Activated B cell treated with CpG ODN at 0.5 μM for 24 hours (primary cell): Measurements from ENCODE around the gene PET117. TPM values are rescaled to one million over a fixed set of nuclear protein-coding genes. Genes with fewer than 3 reads are reported as not detected.
"Not testable (repeated sequence)": the region's sequence is repeated elsewhere in the genome, so short reads cannot be mapped to it uniquely, and the experiment has no call there.

ENCODE experiments used
- ATAC-seq: fragments of 200-7000 bp; cut with Tn5 transposase; one replicate; pipeline ENCODE4 v1.10.0; 2021; ENCODE audit warnings: low read depth, mild to moderate bottlenecking, moderate library complexity
- CTCF ChIA-PET: fragments of 350-600 bp; sonication (Branson Sonifier 250); formaldehyde crosslinking; loops from one replicate; lab custom pipeline; 2021; ENCODE audit warnings: antibody characterized with exemption; lab: Charles Lee
- POLR2A ChIA-PET: fragments of 350-600 bp; sonication (Branson Sonifier 250); formaldehyde crosslinking; loops from one replicate; lab custom pipeline; 2021; ENCODE audit warnings: antibody characterized with exemption; lab: Charles Lee
- DNase-seq: peaks from one replicate; pipeline ENCODE4 v3.0.0; 2022
- H3K27ac Mint-ChIP-seq: one replicate; pipeline ENCODE4 v1.8.0; 2020; ENCODE audit warnings: mixed read lengths
- H3K27me3 Mint-ChIP-seq: one replicate; pipeline ENCODE4 v1.8.0; 2021; ENCODE audit warnings: mixed read lengths
- H3K36me3 Mint-ChIP-seq: one replicate; pipeline ENCODE4 v1.8.0; 2021; ENCODE audit warnings: low read depth, mixed read lengths
- H3K4me1 Mint-ChIP-seq: one replicate; pipeline ENCODE4 v1.8.0; 2021; ENCODE audit warnings: mixed read lengths
- H3K4me3 Mint-ChIP-seq: one replicate; pipeline ENCODE4 v1.8.0; 2020; ENCODE audit warnings: mild to moderate bottlenecking, mixed read lengths
- H3K9me3 Mint-ChIP-seq: one replicate; pipeline ENCODE4 v1.8.0; 2020; ENCODE audit warnings: mixed read lengths
- intact Hi-C: fragments of 100-400 bp; cut with micrococcal nuclease; formaldehyde crosslinking; loops from one replicate; pipeline ENCODE4 v1.15.1; 2024
- total RNA-seq: library from RNA; stranded (reverse); gene quantifications from 2 replicates; pipeline ENCODE4 v1.2.3, GENCODE V29; 2022
- TF ChIP-seq, protein P1 (sequence below): fragments of 200-600 bp; IDR thresholded peaks from one replicate; pipeline ENCODE4 v1.8.0; 2022; ENCODE audit warnings: antibody characterized with exemption, mild to moderate bottlenecking

PET117 gene
- total RNA-seq, 1 donor from 2014 or later: 13.6 TPM

DNA sequence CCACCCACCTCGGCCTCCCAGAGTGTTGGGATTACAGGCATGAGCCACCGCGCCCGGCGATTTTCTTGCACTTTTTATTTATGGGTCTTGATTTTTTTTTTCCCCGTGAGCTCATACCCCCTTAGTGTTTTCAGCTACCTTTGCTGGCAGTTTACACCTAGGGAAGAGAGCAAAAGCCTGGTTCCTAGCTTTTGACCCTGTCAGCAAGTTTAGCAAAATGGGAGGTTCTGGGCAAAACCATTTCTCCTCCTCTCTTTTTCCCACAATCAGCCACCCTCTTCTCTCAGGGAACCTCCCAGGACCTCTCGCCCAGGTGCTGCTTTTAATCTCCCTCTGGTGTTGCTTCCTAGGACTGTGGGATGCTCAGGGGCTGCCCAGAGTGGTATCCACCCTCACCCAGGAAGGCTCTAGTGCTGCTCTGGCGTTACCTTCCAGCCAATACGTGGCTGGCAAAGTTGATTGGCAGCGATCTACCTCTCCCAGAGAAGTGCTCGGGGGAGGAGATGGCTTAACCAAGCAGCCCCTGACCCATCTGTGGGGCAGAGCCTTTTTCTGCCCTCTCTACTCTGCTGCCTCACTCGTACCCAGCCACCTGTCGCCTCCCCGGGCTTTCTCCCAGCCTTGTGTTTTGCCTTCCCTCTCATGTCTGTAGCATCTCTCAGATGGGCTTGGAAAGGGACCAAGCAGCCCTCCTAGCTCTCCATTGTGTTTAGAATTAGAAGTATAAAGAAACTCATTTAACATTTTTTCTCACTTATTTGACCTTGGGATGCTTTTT lies 37.4 kb downstream of the PET117 start:
- DNase-seq (no peak), ATAC-seq (no peak)
- H3K4me3 Mint-ChIP-seq: no peak overlapping the region
- no peak overlapping the region for H3K27ac Mint-ChIP-seq
- ChIA-PET CTCF (no interaction called here), POLR2A (no interaction called here)
- TF ChIP-seq, protein P1, sequence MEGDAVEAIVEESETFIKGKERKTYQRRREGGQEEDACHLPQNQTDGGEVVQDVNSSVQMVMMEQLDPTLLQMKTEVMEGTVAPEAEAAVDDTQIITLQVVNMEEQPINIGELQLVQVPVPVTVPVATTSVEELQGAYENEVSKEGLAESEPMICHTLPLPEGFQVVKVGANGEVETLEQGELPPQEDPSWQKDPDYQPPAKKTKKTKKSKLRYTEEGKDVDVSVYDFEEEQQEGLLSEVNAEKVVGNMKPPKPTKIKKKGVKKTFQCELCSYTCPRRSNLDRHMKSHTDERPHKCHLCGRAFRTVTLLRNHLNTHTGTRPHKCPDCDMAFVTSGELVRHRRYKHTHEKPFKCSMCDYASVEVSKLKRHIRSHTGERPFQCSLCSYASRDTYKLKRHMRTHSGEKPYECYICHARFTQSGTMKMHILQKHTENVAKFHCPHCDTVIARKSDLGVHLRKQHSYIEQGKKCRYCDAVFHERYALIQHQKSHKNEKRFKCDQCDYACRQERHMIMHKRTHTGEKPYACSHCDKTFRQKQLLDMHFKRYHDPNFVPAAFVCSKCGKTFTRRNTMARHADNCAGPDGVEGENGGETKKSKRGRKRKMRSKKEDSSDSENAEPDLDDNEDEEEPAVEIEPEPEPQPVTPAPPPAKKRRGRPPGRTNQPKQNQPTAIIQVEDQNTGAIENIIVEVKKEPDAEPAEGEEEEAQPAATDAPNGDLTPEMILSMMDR: no peak
- H3K9me3 Mint-ChIP-seq: peaks cover 3% of the 10 kb centered on the region
- peaks cover 3% of the 10 kb centered on the region for H3K4me1 Mint-ChIP-seq
- H3K27me3 Mint-ChIP-seq: no peaks in the 10 kb centered on the region
- intact Hi-C loops: no loop called here
- H3K36me3 Mint-ChIP-seq: peaks cover 75% of the 10 kb centered on the region

DNA sequence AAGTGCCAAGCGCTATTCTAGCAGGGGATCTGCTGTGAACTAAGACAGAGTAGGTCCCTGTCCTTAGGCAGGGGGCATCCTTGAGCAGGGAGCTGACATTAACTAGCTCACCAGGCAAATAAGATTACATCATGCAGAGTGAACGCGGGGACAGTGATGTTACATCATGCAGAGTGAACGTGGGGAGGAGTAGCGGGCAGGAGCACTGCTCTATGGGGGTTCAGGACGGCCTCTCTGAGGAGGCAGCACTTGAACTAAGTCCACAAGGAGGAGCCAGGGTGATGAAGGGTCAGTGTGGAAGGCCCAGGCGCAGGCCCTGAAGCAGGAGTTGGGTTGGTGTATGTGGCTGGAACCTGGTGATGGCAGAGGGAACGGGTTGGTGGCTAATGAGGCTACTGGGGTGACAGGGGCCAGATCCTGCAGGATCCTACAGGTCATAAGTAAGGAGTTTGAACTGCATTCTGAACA lies 38.7 kb downstream of the PET117 start:
- Mint-ChIP-seq H3K9me3 (peaks cover 7% of the 10 kb centered on the region), H3K4me1 (peaks cover 3% of the 10 kb centered on the region), H3K36me3 (peaks cover 73% of the 10 kb centered on the region), H3K4me3 (no peak overlapping the region), H3K27ac (no peak overlapping the region), H3K27me3 (no peaks in the 10 kb centered on the region)
- POLR2A ChIA-PET: no interaction called here
- DNase-seq (no peak), ATAC-seq (no peak)
- TF ChIP-seq, protein P1: no peak
- intact Hi-C loops: no loop called here
- CTCF ChIA-PET: no interaction called here

DNA sequence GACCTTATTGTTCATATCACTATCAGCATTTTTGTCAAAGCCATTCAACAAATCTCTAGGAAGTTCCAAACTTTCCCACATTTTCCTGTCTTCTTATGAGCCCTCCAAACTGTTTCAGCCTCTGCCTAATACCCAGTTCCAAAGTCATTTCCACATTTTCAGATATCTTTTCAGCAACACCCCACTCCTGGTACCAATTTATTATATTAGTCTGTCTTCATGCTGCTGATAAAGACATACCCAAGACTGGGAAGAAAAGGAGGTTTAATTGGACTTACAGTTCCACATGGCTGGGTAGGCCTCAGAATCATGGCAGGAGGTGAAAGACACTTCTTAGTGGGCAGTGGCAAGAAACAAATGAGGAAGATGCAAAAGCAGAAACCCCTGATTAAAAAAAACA lies 42.7 kb downstream of the PET117 start:
- H3K9me3 Mint-ChIP-seq, H3K4me1 Mint-ChIP-seq, H3K4me3 Mint-ChIP-seq, H3K27me3 Mint-ChIP-seq, H3K27ac Mint-ChIP-seq, ATAC-seq, intact Hi-C loops, DNase-seq, CTCF ChIA-PET: not testable (repeated sequence)
- POLR2A ChIA-PET: interaction anchor here (0.6 kb wide), 1 partner anchor 212 kb away, joined by 3 read pairs; the partner anchor contains the start of genes MGME1 and SNX5
- H3K36me3 Mint-ChIP-seq: peaks cover 79% of the 10 kb centered on the region

DNA sequence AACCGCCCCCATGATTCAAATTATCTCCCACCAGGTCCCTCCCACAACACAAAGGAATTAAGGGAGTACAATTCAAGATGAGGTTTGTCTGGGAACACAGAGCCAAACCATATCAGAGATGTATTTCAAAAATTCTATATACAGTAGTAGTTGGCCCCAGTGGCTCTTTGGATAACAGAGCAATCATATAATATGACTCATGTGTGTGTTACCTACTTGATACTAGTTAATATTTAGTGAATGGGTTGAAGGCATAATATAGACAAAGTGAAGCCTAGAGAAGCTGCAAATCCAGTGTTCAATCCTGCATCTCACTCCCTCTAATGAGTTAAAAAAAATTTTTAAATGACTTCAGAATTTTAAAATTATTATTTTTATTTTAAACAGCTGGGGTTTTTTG lies 43.2 kb downstream of the PET117 start:
- no peak for DNase-seq
- TF ChIP-seq, protein P1: no peak
- Mint-ChIP-seq H3K9me3 (peaks cover 7% of the 10 kb centered on the region), H3K27me3 (no peaks in the 10 kb centered on the region), H3K36me3 (peaks cover 80% of the 10 kb centered on the region), H3K4me3 (no peak overlapping the region), H3K4me1 (no peaks in the 10 kb centered on the region), H3K27ac (no peak overlapping the region)
- intact Hi-C loops: no loop called here
- ChIA-PET POLR2A (interaction anchor here (0.6 kb wide), 1 partner anchor 212 kb away, joined by 3 read pairs; the partner anchor contains the start of genes MGME1 and SNX5), CTCF (no interaction called here)
- no peak for ATAC-seq

DNA sequence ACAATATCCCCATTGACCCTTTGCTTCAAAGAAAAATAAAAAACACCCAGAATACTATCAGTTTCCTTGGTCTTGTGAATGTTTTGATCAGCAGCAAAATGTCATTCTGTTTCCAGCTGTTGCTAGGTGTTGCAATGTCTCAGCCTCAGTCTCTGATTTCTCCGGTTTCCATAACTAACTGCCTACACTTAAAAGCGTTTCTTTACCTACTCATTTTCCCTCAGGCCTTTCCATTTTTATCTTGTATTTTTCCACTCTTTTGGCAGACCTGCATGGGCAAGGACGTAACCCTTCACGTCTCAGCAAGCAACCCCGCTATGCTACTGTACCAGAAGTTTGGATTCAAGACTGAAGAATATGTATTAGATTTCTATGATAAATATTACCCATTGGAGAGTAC lies 49.4 kb downstream of the PET117 start:
- Mint-ChIP-seq H3K27me3 (no peaks in the 10 kb centered on the region), H3K4me3 (no peak overlapping the region), H3K9me3 (no peaks in the 10 kb centered on the region), H3K4me1 (no peaks in the 10 kb centered on the region), H3K27ac (no peak overlapping the region), H3K36me3 (peaks cover 72% of the 10 kb centered on the region)
- POLR2A ChIA-PET: no interaction called here
- ATAC-seq: no peak
- DNase-seq: no peak
- CTCF ChIA-PET: no interaction called here
- intact Hi-C loops: no loop called here
- TF ChIP-seq, protein P1: no peak
